GM18907 (cell line): ENCODE results near the gene TIMM21.
A peak's percentile ranks its signal among the peaks of the same experiment; 100 is the strongest.

Experiments used
- ATAC-seq: cut with Tn5 transposase; IDR thresholded peaks from one replicate; pipeline ENCODE4 v1.9.1; 2021; ENCODE audit warnings: mild to moderate bottlenecking, moderate library complexity; ENCODE audit not compliant: unreplicated experiment

TIMM21 gene

DNA sequence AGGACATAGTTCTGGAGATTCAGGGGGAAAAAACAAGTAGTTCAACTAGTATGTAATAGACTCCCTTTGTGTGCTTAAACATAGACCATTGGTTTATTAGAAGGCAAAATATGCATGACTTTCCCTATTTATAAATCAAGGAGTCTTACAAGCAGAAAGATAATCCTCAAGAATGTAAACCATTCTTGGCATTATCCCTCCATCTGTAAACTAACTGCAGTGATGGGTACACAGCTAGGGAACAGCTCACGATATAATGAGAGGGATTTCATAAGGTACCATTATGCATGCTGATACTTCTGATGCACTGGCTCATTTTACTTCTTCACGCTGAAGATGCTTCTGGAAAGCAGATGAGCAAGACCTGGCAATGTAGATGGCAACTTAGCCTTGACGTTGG is 1.6 kb upstream of the TIMM21 start:
- ATAC-seq = no peak

DNA sequence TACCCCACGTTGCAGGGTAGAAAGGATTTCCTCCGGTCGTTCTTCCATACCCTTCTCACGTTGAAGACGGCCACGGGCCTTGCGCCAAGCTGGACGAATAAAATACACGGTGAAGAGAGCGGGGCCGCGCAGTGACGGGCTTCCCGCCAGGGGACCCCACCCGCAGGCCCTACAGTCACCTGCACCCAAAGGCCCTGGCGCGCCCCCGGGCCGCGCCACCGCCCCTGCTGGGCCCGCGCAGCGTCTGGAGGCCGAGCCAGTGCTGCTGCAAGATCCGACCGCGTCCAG is 888 bp upstream of the TIMM21 start:
- no peak for ATAC-seq

DNA sequence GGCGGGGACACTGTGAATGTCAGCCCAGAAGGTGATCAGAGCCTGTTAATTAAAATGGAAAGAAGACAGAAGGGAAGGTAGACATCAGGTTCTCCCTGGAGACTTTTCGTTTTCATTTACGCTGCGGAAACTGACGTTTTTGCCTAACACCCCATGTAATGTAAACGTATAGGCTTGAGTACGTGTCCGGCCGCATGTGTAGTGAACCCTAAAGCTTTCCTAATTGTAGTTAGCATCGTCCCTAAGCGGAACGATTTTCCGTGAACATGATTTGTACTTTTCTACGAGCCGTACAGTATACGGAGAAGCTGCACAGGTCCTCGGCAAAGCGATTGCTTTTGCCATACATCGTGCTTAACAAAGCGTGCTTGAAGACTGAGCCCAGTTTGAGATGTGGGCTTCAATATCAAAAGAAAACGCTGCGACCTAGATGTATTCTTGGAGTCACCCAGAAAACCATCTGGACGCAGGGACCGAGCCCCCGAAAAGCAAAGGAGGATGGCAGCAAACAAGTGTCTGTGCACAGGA is 284 bp downstream of the TIMM21 start:
- ATAC-seq = peak; percentile 22

DNA sequence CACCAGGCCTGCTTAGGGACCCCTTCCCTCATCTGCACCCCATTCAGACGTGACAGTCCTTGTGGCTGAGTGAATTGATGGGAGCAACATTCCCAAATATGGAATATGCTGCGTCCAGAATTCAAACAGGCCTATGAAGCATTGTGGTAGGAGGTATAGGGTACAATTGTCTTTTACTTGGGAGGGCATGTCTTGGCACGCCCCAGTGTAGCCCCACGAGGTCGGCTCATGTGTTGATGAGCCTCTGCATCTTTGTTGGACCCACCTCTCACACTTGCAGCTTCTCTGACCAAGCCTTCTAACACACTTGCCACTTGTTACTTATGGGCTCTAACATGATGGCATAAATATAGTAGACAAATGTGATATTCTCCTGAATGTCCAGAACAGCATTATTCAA is 1.6 kb downstream of the TIMM21 start:
- ATAC-seq = no peak

DNA sequence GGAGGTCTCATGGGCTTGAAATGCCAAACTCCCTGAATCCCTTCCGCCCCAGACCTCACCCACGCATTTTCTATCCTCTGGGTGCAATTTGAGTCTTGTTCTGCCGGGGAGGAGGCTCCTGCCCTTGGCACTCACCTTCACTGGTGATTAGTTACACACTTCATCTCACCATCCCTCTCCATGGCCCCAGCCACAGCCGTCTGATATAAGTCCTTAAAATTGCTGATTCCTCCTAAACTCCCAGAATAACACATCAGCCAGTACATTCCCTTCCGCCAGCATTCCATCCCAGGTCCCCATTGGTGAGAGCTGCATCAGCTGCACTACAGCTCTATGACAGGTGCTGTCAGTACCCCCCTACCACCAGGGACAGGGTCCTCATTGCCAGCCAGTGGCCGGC is 3.9 kb downstream of the TIMM21 start:
- ATAC-seq = no peak

DNA sequence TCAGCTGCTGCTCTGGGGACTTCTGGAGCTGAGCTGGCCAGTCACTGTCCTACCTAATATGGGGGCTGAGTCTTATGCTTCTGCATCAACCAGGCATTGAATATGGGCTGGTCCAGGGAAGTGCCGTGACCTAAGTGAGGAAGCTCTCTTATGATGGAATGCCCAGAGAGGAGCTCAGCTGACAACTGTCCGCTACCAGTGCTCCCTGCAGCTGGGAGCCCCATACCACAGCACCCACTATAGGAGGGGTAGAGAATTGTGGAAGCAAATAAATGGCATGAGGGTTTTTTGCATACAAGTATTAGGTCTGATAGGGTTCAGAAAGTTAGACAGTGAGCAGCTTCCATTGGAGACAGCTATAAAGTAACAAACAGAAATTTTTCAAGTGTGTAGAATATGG is 4.5 kb downstream of the TIMM21 start:
- ATAC-seq = no peak

DNA sequence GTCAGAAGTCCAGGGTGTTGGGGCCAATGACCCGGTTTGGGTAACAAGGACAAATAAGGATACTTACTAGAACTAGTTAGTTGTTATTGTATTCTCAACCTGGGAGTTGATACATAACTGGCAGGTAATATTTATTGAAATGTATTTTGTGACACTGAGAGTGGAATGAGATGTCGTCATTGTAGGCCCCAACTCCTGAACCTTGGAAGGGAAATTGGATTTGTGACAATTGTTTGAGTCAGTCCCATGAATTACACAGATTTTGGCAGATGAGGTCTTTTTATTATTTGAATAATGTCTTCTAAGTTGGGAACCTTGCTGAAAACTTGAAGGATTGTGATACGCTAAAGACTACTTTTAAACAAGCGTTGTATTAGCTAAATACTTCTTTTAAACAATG is 5.1 kb downstream of the TIMM21 start:
- ATAC-seq = no peak

DNA sequence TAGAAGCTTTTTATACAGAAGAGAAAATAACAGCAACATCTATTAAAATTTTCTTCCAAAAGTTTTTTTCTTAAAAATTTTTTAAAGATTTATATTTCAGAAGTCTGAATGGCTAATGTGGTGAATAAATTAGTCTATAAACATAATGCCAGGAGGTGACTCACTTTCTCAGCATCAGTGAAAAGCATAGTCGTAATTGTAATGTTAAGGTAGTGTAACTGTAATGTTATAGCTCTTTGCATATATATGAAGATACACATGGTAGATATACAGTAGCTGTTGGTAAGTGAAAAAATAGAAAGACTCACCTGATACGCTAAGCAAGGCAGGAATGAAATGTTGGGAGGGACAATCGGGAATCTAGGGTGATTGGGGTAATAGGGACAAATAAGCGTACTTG is 5.5 kb downstream of the TIMM21 start:
- ATAC-seq = no peak

DNA sequence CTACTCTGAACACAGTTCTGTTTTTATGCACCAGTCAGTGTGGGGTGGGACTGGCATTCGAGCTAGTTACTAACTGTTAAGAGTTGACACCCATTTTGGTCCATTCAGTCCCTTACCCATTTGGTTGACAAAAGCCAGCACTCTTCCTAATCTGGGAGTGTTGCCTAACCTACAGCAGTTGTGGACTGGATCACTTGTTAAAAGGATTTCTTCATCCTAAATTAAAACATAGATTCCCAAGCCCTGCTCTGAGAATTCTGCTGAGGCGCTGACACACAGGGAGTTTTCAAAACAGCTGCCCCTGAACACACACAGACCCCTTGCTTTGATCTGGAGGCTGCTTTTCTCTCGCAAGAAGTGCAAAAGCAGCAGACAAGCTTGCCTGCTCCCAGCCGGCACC is 6.4 kb downstream of the TIMM21 start:
- no peak for ATAC-seq

DNA sequence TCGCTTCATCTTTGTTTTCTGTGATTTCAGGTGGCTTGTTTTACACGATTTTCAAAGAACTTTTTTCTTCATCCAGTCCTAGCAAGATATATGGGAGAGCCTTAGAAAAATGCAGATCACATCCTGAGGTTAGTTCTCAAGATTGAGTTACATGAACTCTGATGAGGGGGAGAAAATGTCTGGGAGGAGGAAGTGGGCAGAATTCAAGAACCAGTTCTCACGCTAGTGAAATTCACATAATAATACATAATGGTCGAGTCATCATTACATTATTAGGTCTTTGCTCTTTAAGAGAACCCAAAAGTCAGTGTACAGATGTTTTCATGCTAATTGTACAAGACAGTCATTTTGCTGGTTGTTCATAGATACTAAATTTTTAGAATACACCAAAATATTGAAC is 7.0 kb downstream of the TIMM21 start:
- ATAC-seq = no peak

DNA sequence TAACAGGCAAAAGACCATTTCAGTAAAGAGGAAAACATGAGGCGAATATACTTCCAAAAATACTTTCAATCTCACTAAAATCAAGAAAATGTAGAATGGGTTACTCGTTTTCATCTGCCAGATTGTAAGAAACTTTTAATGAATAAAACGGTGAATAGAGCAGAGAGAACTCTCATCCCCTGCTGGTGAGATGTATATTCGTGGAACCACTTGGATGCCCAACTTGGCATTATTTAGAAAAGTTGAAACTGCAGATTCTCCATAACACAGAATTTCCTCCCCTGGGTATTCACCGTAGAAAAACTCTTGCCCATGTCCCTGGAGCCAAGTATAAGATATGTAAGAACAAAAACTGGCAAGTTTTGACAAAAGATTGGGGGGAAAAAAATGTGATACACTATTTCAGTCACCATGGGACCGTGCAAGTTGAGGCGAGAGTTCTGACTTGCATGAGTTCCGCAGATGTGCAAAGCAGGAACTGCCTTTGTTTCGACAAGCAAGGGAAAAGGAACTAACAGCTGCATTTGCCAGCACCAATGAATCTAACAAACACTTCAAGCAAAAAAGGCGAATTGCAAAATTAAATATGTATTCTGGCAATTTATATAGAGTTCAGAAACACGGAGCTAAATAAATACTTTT is 14.8 kb downstream of the TIMM21 start:
- ATAC-seq = peak; percentile 69

DNA sequence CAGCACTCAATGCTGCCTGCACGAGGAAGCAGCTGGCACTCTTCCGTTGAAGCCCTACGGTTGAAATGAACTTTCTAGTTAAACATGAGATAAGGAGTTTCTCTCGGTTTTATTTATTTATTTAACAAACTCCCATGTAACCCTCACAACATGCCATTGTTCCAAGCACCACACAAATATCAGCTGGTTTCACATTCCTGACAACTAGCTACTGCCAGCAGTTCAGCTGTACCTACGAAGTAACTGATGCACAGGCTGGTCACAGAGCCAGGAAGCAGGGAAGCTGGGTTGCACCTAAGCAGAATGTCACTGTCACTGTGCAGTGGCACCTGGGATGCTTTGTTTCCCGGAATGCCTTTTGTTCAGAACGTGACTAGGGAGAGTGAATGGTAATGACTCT is 18.1 kb downstream of the TIMM21 start:
- no peak for ATAC-seq

DNA sequence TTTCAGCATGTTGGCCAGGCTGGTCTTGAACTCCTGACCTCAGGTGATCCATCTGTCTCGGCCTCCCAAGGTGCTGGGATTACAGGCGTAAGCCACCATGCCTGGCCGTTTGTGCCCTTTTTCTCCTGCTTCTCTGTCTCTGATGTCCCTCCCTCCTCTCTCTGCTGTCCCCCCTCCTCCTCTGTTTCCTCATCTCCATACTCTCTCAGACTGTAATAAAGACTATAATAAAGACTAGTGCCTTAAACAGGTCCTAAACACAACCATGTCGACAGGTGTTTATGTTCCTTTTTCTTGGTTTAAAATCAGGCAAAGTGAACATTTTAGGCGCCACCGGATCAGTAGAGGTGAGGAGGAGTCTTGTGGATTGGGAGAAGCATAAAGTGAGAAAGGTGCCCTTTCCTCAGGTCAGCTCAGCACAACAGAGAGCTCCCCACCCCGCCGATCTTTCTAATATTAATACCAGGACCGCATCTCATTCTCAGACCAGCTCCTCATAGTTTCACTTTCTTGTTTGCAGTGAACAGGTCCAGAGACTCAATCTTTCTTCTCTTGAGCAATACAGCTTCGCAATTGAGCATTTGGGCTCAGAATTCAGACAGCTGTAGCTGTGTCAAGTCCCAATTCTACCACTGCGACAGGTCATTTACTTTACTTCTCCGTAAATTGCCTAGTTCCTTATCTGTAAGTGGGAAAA is 23.7 kb downstream of the TIMM21 start:
- peak; percentile 98 for ATAC-seq

DNA sequence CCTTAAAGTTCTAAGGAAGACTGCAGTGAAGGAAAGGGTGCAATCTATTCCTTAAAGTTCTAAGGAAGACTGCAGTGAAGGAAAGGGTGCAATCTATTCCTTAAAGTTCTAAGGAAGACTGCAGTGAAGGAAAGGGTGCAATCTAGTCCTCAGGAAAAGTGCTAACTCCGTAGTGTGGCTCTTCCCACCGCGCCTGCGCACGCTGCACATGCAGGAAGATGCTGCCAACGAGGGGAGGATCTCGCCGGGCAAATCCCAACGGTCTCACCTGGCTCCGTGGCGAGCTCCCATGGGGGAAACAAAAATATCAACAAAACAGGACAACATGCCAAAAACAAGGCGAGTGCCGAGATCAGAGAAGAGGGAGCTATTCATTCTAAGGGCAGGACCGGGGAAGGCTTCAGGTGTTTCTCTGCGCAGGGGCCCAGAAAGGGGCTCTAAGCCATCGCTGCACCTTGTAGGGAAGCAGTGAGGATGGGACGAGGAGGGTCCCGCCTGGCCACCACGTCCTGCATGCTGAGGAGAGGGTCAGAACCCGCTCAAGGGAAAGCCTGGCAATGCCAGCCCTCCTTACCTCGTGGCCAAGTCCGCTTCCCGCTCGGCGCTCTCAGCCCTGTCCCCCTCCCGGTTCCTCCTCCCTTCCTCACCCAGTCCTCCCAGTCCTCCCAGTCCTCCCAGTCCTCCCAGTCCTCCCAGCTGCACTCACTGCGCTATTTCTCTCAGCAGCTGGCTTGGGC is 24.5 kb downstream of the TIMM21 start:
- ATAC-seq = no peak

DNA sequence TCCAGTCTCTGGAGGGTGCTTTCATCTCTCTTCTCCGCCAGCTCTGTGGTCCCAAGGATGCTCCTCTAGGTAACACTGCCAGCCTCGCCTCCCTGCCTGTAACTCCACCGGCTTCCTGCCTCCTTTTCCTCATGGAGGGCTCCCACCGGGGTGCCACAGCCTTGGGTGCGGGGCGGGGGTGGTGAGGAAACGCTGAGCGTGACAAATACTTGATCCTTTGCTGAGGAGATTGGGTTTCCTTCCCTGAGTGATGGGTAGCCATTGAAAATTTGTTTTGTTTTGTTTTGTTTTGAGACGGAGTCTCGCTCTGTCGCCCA is 25.1 kb downstream of the TIMM21 start:
- no peak for ATAC-seq

DNA sequence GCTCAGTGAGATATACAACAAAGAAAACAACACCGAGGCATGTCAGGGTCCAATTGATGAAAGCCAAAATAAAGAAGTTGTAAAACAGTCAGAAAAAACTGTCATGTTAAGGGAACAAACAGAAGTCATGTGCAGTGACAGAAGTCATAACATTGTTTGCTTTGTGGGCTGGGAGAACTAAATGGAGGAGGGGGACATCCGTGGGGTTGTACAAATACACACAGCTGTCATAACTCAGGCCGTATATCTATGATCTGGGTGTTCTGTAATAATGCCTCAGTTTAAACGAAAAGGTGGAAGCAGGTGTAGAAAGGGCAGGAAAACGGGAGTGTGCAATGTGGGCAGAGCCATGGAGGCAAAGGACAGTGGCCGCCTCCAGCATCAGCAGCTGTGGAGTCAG is 27.3 kb downstream of the TIMM21 start:
- ATAC-seq = no peak

DNA sequence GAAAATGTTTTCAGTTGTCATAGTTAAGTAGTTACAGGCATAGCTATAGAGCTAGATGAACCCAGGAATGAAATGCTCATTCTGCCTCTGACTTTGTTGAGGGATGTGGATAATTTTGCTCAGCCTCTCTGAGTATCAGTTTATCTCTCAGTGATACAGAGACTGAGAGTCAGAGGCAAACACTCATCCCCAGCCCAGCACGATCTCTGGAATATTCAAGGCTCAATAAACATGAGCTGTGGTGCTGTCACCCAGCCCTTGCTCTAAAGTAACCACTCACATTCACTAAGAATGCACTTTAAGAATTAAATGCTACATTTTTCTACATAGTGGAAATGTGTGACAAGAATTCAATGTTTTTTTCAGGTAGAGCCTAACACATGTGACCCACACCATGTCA is 30.6 kb downstream of the TIMM21 start:
- no peak for ATAC-seq

DNA sequence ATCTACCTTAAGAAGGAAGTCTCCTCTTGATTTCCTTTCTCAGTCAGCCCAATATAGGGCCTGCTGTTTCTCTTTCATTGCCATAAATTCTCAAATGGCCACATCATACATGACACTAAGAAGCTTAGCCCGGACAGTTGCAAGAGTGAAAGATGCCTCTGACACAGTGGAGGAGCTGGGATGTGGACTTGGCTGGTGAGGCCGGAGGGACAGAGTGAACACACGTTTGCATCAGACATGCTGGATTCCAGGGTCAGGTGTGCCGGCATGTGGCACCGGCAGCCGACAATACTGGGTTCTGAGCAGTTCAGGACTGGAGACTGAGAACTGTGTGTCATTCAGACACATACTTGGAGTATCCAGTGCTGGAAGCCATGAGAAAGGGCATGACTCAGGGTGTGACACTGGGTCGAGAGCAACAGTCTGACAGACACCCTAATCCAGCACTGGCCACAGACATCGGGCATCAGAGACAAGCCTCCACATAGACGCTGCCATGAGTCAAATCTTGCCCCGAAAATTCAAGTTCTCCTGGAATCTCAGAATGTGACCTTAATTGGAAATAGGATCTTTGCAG is 31.4 kb downstream of the TIMM21 start:
- no peak for ATAC-seq

DNA sequence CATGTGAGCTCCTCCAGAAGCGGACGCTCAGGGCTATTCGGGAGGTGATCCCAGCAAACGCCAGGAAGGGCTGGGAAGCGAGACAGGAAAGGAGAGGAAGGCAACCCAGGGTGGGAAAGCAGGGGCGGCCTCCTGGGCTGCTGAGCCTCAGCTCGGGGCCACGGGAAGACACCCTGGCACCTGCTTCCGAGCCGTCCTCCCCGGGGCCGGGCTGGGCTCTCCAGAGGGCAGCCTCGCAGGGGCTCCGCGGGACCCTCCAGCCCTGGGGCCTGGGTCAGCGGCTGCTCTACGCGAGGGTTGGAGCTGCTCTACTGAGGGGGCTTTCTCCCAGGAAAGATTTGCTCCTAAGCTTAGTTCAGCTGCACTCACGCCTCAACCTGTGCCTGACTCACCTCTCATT is 34.0 kb downstream of the TIMM21 start:
- no peak for ATAC-seq

DNA sequence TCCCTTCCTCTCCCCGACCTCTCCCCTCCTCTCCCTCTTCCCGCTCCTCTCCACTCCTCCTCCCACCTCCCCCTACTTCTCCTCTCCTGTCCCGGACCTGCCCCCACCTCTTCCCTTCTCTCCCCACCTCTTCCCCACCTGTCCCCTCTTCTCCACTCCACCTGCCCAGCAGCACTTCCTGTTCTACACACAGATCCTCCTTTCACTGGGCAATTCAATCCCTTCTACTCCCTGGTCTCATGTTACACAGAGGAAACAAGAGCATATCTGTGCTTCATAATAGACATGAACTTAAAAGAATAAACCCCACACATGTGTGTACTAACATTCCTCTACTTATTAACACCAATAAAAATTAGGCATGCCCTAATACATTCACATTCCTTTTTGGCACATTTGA is 34.8 kb downstream of the TIMM21 start:
- ATAC-seq = no peak

DNA sequence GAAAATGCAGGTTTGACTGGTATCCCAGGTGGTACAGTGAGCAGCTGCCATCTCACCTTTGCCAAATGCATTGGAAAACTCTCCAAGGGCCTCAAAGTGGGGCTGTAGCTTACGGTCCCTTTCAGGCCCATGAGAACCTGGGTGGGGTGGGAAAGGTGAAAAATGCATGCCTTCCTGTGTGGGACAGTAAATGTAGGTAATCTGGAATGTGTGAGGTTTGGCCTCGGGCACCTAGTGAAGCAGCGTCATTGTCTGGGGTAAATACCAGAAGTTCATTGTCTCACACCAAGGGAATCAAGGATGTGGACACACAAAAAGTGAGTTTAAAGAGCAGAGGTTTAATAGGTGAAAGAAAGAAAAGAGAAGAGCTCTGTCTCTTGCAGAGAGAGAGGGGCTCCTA is 36.6 kb downstream of the TIMM21 start:
- ATAC-seq = no peak

DNA sequence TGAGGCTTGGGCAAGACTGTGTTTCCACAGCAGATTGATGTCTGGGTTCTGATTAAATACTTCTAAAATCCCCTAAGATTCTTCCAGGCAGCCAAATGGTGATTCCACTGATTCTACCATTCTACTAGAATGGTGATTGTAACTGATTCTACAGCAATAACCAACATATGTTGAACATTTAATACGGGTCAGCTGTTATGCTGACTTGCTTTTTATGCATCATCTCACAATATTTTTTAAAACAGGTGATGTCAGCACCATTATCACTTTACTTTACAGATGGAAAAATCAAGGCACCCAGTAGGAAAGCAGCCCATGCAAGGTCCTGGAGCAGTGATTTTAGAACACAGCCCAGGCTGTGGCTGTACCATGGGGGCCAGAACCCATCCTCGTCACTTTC is 37.5 kb downstream of the TIMM21 start:
- no peak for ATAC-seq
